CD14-positive monocyte (primary cell): ENCODE data around the gene TSPAN11. TPM values are rescaled to one million over a fixed set of nuclear protein-coding genes. Genes with fewer than 3 reads are reported as not detected.

Source experiments
- DNase-seq, 3 donors: peaks; one replicate each; pipeline ENCODE4 v3.0.0-alpha.2; 2011 to 2022
- H2AFZ ChIP-seq: 2 replicates; pipeline ENCODE4 v1.6.0; 2012; ENCODE audit warnings: mild to moderate bottlenecking, low read depth, low read length, inconsistent platforms; ENCODE audit not compliant: insufficient read depth, poor library complexity, severe bottlenecking
- H3K27ac ChIP-seq, 2 donors: 1 replicate in 1 of 2; 2 replicates in 1 of 2; pipeline ENCODE4 v1.5.1; 2012 to 2013; ENCODE audit warnings: low read length in 2 of 2, control low read depth in 1 of 2, inconsistent platforms in 1 of 2, low read depth in 1 of 2, mild to moderate bottlenecking in 1 of 2
- H3K27me3 ChIP-seq, 2 donors: one replicate each; pipeline versions ENCODE4 v1.6.0 to v1.6.1; 2011 to 2013; ENCODE audit warnings: low read length in 2 of 2; ENCODE audit not compliant: control insufficient read depth in 2 of 2, insufficient read depth in 2 of 2
- H3K36me3 ChIP-seq, 2 donors: replicated peaks in 1 of 2; 1 replicate in 1 of 2; 2 replicates in 1 of 2; pipeline versions ENCODE4 v1.5.1 to v1.6.1; 2012 to 2013; ENCODE audit warnings: low read length in 2 of 2, control low read depth in 1 of 2, inconsistent platforms in 1 of 2, mild to moderate bottlenecking in 1 of 2; ENCODE audit not compliant: insufficient read depth in 2 of 2, control insufficient read depth in 1 of 2
- H3K4me1 ChIP-seq, 2 donors: 1 replicate in 1 of 2; 2 replicates in 1 of 2; pipeline versions ENCODE4 v1.5.1 to v1.6.1; 2012 to 2013; ENCODE audit warnings: low read length in 2 of 2, control low read depth in 1 of 2, inconsistent platforms in 1 of 2, mild to moderate bottlenecking in 1 of 2, moderate library complexity in 1 of 2; ENCODE audit not compliant: insufficient read depth in 2 of 2, control insufficient read depth in 1 of 2
- H3K4me2 ChIP-seq: replicated peaks from 2 replicates; pipeline ENCODE3; 2012; ENCODE audit warnings: low read length, moderate library complexity, mild to moderate bottlenecking; ENCODE audit not compliant: poor library complexity, severe bottlenecking; ENCODE audit errors: extremely low read depth
- H3K4me3 ChIP-seq, 3 experiments: fragments of 200-600 bp in 1 of 3; sonication (generic) in 1 of 3; replicated peaks in 1 of 3; 1 replicate in 2 of 3; 2 replicates in 1 of 3; pipeline ENCODE4 v1.5.1; 2011 to 2013; ENCODE audit warnings: low read length in 3 of 3, mild to moderate bottlenecking in 3 of 3, control low read depth in 2 of 3, low read depth in 2 of 3, inconsistent platforms in 1 of 3, moderate library complexity in 1 of 3
- H3K79me2 ChIP-seq: 2 replicates; pipeline ENCODE4 v1.6.0; 2012; ENCODE audit warnings: mild to moderate bottlenecking, control low read depth, inconsistent platforms, low read length, moderate library complexity; ENCODE audit not compliant: insufficient read depth
- H3K9ac ChIP-seq: 2 replicates; pipeline ENCODE4 v1.6.0; 2017; ENCODE audit warnings: low read length, mild to moderate bottlenecking; ENCODE audit not compliant: insufficient read depth, poor library complexity, severe bottlenecking
- H3K9me3 ChIP-seq, 2 donors: replicated peaks in 1 of 2; 1 replicate in 1 of 2; 2 replicates in 1 of 2; pipeline versions ENCODE4 v1.5.1 to v1.6.1; 2012 to 2013; ENCODE audit warnings: low read length in 2 of 2, control low read depth in 1 of 2; ENCODE audit not compliant: control insufficient read depth in 1 of 2, insufficient read depth in 1 of 2
- H4K20me1 ChIP-seq: 2 replicates; pipeline ENCODE4 v1.6.0; 2012; ENCODE audit warnings: mild to moderate bottlenecking, low read length, control low read depth, moderate library complexity; ENCODE audit not compliant: insufficient read depth
- H3K27ac Mint-ChIP-seq, 7 donors: one replicate each; pipeline ENCODE4 v1.8.0; 2020; ENCODE audit warnings: mild to moderate bottlenecking in 7 of 7, mixed read lengths in 7 of 7, moderate library complexity in 6 of 7, inconsistent platforms in 2 of 7
- H3K27me3 Mint-ChIP-seq, 3 donors: one replicate each; pipeline ENCODE4 v1.8.0; 2021 to 2022; ENCODE audit warnings: low read depth in 3 of 3, mild to moderate bottlenecking in 3 of 3, mixed read lengths in 3 of 3, moderate library complexity in 3 of 3, inconsistent platforms in 1 of 3
- H3K36me3 Mint-ChIP-seq, 2 donors: one replicate each; pipeline ENCODE4 v1.8.0; 2020; ENCODE audit warnings: mixed read lengths in 2 of 2, inconsistent platforms in 1 of 2, mild to moderate bottlenecking in 1 of 2
- H3K4me1 Mint-ChIP-seq: one replicate; pipeline ENCODE4 v1.8.0; 2020; ENCODE audit warnings: mild to moderate bottlenecking, mixed read lengths
- H3K4me3 Mint-ChIP-seq, 2 donors: one replicate each; pipeline ENCODE4 v1.8.0; 2020; ENCODE audit warnings: mild to moderate bottlenecking in 2 of 2, mixed read lengths in 2 of 2, moderate library complexity in 1 of 2
- H3K9me3 Mint-ChIP-seq, 7 donors: one replicate each; pipeline ENCODE4 v1.8.0; 2020 to 2022; ENCODE audit warnings: mixed read lengths in 7 of 7, mild to moderate bottlenecking in 6 of 7, moderate library complexity in 6 of 7, inconsistent platforms in 2 of 7
- WGBS: methylation state at CpG from one replicate; pipeline ENCODE4 v1.1.5; 2013; ENCODE audit warnings: missing lambda C conversion rate; ENCODE audit not compliant: insufficient coverage; 5-methylcytosine and 5-hydroxymethylcytosine counted together
- intact Hi-C, 2 donors: fragments of 100-400 bp; cut with micrococcal nuclease; formaldehyde crosslinking; loops; one replicate each; pipeline versions ENCODE4 v1.15.0 to v1.15.1; 2023
- polyA plus RNA-seq, 3 donors: library from polyadenylated mRNA; depleted of rRNA in 1 of 3; unstranded in 2 of 3; stranded (reverse) in 1 of 3; fragments of 300-500 nt in 2 of 3; fragments of >200 nt in 1 of 3; fragmentation: Illumina TruSeq in 2 of 3; gene quantifications; 1 replicate in 2 of 3; 2 replicates in 1 of 3; pipeline ENCODE4 v1.2.3, GENCODE V29; 2012 to 2021
- TF ChIP-seq, protein P1 (sequence below): fragments of 200-600 bp; IDR thresholded peaks from one replicate; pipeline ENCODE4 v1.8.0; 2022; ENCODE audit warnings: antibody characterized with exemption, mild to moderate bottlenecking

The TSPAN11 gene
- polyA plus RNA-seq, 3 donors: not detected

DNA sequence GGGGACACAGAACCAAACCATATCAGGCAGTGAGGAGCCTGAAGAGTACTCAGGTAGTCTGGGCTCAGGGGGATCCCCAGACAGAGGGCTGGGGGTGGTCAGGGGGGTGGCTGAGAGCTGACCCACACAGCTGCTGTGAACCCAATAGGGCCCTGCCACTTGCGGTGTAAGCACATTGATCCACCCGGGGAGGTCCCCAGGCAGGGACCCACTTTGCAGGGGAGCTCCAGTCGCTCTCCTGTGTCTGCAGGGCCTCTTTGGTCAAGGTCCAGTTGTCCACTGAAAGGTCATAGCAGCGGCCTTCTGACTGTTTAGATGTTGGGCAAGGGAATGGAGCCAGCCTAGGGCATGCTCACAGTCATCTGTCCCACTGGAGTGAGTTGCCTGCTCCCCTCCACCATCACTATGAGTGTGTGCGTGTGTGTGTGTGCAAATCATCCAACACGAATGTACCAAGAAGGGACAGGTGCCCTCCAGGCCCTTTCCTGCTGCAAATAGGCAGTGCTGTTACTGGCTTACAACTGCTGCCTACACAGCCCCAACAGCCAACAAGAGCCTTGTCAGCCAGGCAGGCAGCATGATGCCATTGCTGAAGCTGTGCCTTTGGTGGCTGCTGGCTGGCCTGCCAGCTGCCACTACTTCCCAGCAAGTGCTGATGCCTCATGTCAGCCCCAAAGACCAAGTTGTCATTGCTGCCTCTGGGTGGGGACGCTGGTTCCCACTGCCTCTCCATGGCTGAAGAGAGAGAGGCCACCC, 71.3 kb downstream of the TSPAN11 start:
- Mint-ChIP-seq H3K9me3 (peaks cover 0 to 4% (median 2%) of the 10 kb centered on the region in 7 donors), H3K4me3 (no peak overlapping the region), H3K4me1 (no peaks in the 10 kb centered on the region), H3K27me3 (peaks cover 0 to 2% (median 0%) of the 10 kb centered on the region in 3 donors), H3K27ac (no peak overlapping the region), H3K36me3 (no peaks in the 10 kb centered on the region)
- Histone ChIP-seq H3K4me1 (no peaks in the 10 kb centered on the region), H3K4me3 (no peak overlapping the region), H3K27me3 (no peaks in the 10 kb centered on the region), H3K4me2 (no peak overlapping the region), H3K36me3 (no peaks in the 10 kb centered on the region), H3K9ac (no peak overlapping the region), H2AFZ (no peak overlapping the region), H3K27ac (no peak overlapping the region), H3K9me3 (peaks cover 0 to 3% of the 10 kb centered on the region in 2 donors), H3K79me2 (no peaks in the 10 kb centered on the region), H4K20me1 (no peaks in the 10 kb centered on the region)
- intact Hi-C loops: no loop called here
- WGBS: 91% methylated on average over 4 of the region's 7 CpGs
- TF ChIP-seq, protein P1, sequence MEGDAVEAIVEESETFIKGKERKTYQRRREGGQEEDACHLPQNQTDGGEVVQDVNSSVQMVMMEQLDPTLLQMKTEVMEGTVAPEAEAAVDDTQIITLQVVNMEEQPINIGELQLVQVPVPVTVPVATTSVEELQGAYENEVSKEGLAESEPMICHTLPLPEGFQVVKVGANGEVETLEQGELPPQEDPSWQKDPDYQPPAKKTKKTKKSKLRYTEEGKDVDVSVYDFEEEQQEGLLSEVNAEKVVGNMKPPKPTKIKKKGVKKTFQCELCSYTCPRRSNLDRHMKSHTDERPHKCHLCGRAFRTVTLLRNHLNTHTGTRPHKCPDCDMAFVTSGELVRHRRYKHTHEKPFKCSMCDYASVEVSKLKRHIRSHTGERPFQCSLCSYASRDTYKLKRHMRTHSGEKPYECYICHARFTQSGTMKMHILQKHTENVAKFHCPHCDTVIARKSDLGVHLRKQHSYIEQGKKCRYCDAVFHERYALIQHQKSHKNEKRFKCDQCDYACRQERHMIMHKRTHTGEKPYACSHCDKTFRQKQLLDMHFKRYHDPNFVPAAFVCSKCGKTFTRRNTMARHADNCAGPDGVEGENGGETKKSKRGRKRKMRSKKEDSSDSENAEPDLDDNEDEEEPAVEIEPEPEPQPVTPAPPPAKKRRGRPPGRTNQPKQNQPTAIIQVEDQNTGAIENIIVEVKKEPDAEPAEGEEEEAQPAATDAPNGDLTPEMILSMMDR: no peak
- DNase-seq: no peak

DNA sequence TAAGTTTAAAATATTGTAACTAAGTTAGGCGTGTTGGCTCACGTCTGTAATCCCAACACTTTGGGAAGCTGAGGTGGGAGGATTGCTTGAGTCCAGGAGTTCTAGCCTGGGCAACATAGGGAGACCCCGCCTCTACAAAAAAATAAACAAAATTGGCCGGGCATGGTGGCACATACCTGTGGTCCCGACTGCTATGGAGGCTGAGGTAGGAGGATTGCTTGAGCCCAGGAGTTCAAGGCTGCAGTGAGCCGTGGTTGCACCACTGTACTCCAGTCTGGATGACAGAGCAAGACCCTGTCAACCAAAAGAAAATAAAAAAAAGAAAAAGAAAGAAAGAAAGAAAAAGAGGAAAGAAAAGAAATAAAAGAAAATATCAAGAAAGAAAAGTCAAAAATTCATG, 72.5 kb downstream of the TSPAN11 start:
- Histone ChIP-seq H3K27ac (no peak overlapping the region), H2AFZ (no peak overlapping the region), H3K36me3 (no peaks in the 10 kb centered on the region), H3K27me3 (no peaks in the 10 kb centered on the region), H4K20me1 (no peaks in the 10 kb centered on the region), H3K4me2 (no peak overlapping the region), H3K79me2 (no peaks in the 10 kb centered on the region), H3K4me1 (no peaks in the 10 kb centered on the region), H3K4me3 (no peak overlapping the region), H3K9ac (no peak overlapping the region), H3K9me3 (peaks cover 0 to 3% of the 10 kb centered on the region in 2 donors)
- H3K4me1 Mint-ChIP-seq: no peaks in the 10 kb centered on the region
- intact Hi-C loops: no loop called here
- H3K4me3 Mint-ChIP-seq: no peak overlapping the region
- no peak overlapping the region for H3K27ac Mint-ChIP-seq
- 92% methylated on average over 4 of the region's 6 CpGs for WGBS
- peaks cover 0 to 2% (median 0%) of the 10 kb centered on the region in 3 donors for H3K27me3 Mint-ChIP-seq
- TF ChIP-seq, protein P1: no peak
- H3K36me3 Mint-ChIP-seq: no peaks in the 10 kb centered on the region
- no peak for DNase-seq
- H3K9me3 Mint-ChIP-seq: peaks cover 0 to 4% (median 2%) of the 10 kb centered on the region in 7 donors
